GM18507 (cell line): ENCODE measurements around the gene DSCAML1.
"Not testable (repeated sequence)": the region's sequence is repeated elsewhere in the genome, so short reads cannot be mapped to it uniquely, and the experiment has no call there.

Experiments used
- DNase-seq: peaks from one replicate; pipeline ENCODE4 v3.0.0; 2011; ENCODE audit warnings: low read depth; ENCODE audit not compliant: insufficient read length; ENCODE audit errors: extremely low spot score
- FAIRE-seq: peaks from 2 replicates; lab custom pipeline; 2011; peaks lifted over from hg19 to GRCh38; lab: Jason Lieb, UNC

DSCAML1 gene

GRCh38 chr11:117822074-117823033 lies 25.3 kb upstream of the DSCAML1 start:
- FAIRE-seq (no peak), DNase-seq (no peak)

- FAIRE-seq (no peak), DNase-seq (no peak)
Observed at GRCh38 chr11:117821431-117821830, 24.4 kb upstream of the DSCAML1 start.

GRCh38 chr11:117820516-117820915 lies 23.5 kb upstream of the DSCAML1 start:
- DNase-seq, result no peak
- FAIRE-seq, result no peak

DNA sequence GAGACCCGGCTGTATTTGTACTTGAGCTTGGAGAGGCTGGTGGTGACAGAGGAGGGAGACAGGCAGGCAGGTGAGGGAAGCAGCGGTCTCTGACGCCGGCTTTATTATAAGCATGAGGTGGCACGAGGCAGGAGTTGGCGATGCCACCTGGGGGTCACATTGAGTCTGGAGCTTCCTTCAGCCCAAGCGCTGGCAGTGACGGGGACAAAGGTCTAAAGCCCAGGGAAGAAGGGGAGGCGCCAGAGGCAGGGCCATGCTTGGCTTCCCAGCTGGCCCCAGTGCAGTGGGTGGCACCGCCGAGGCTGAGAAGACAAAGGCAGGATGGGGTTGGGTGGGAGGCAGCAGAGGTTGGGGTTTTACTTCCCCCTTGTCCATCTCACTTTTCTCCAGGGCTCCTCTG lies 23.1 kb upstream of the DSCAML1 start:
- DNase-seq, result no peak
- FAIRE-seq, result no peak

GRCh38 chr11:117819096-117820040 lies 22.4 kb upstream of the DSCAML1 start:
- DNase-seq (no peak), FAIRE-seq (peak; percentile 70)

DNA sequence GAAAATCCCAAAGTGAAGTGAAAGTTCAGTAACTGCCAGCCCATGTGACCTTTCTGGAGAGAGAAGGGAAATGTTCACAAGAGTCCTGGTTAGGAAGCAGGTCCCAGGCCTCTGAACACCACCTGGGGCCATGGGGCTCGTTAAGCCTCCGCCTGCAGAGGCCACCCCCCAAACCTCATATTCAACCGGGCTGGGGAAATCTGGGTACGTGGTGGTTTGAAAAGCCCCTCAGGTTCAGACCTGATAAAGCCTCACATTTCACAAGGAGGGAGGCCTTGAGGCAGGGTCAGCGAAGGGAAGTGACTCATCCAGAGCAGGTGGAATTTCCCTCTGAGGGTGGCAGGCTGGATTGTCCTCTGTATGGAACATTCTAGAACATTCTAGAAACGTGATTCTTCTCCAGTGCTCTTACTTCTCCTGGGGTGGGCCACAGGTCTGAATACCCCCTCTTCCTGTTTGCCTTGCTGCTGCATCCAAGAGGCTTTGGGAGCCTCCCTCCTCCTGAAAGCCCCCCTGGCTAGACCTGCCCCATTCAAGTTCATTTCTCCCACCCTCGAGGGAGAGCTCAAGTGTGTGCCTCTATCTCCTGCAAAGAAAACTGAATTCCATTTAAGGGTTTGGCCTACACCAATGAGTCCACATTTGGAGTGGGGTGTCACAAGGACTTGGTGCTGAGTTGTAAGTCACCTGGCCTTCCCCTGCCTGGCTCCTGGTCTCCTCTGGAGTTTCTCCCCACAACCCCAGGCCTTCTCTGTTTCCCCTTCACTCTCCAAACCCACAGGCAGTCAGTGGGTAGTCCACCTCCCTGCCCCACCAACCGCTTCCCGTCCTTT lies 21.2 kb upstream of the DSCAML1 start:
- no peak for FAIRE-seq
- DNase-seq, result no peak

GRCh38 chr11:117817368-117818040 lies 20.5 kb upstream of the DSCAML1 start:
- FAIRE-seq (peak; percentile 97), DNase-seq (peak; percentile 57)

- DNase-seq (no peak), FAIRE-seq (no peak)
Observed at GRCh38 chr11:117816846-117817367, 19.9 kb upstream of the DSCAML1 start.

GRCh38 chr11:117816151-117816741 lies 19.2 kb upstream of the DSCAML1 start:
- no peak for DNase-seq
- peak; percentile 15 for FAIRE-seq

GRCh38 chr11:117815262-117815803 lies 18.3 kb upstream of the DSCAML1 start:
- FAIRE-seq (no peak), DNase-seq (peak; percentile 37)

- FAIRE-seq, result peak; percentile 100
Observed at GRCh38 chr11:117814766-117815261, 17.8 kb upstream of the DSCAML1 start.

DNA sequence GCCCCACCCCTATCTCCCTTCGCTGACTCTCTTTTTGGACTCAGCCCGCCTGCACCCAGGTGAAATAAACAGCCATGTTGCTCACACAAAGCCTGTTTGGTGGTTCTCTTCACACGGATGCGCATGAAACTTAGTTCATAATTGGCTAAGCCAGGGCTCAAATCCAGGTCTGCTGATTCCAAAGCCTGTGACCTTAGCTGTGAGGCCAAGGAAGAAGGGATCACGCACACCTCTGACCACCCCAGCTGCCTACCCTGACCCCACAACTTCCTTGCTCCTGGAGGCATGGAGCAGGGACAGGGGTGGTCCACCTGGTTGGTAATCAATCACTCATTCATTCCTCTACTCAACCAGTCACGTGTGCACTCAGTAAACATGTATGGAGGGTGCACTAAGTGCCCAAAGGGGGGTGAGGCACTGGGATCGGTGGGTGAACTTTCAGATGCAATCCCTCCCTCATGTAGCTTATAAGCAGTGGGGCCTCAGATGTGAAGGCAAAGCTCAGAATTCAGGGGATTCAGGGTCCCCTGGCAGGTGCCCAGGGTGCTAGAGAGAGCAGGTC lies 17.3 kb upstream of the DSCAML1 start:
- DNase-seq (no peak), FAIRE-seq (no peak)

More at GRCh38 chr11:117814766-117815261, 17.8 kb upstream of the DSCAML1 start:
- DNase-seq, result peak; percentile 58

DNA sequence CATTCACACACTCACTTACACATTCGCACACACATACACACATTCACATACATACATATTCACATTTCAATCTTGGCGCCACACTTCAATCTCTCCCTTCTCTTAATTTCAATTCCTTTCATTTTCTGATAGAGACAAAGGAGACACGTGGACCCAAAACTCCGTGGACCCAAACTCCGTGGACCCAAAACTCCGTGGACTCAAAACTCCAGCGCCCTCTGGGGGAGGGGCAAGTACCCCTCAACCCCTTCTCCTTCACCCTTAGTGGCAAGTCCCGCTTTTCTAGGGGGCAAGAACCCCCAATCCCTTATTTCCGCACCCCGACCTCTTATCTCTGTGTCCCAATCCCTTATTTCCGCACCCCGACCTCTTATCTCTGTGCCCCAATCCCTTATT lies 13.0 kb upstream of the DSCAML1 start:
- not testable (repeated sequence) for DNase-seq, FAIRE-seq

- peak; percentile 42 for FAIRE-seq
- DNase-seq, result no peak
Observed at GRCh38 chr11:117809236-117810055, 12.4 kb upstream of the DSCAML1 start.

DNA sequence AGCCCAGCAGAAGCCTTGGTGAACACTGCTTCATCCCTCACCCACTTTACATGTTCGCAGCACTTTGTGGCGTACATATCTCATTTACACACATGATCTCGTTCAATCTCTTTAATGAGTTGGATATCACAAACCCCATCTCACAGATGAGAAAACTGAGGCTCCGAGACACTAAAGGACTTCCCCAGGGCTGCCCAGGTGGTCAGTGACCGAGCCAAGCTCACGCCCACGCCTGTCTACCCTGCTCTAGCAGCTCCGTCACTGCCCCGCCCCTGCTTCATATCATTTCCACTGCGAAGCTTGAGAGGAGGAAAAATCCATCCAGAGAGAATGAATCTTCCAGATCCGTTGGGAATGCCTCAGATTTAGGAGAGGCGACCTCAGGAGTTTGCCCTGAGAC lies 11.8 kb upstream of the DSCAML1 start:
- DNase-seq (no peak), FAIRE-seq (no peak)

DNA sequence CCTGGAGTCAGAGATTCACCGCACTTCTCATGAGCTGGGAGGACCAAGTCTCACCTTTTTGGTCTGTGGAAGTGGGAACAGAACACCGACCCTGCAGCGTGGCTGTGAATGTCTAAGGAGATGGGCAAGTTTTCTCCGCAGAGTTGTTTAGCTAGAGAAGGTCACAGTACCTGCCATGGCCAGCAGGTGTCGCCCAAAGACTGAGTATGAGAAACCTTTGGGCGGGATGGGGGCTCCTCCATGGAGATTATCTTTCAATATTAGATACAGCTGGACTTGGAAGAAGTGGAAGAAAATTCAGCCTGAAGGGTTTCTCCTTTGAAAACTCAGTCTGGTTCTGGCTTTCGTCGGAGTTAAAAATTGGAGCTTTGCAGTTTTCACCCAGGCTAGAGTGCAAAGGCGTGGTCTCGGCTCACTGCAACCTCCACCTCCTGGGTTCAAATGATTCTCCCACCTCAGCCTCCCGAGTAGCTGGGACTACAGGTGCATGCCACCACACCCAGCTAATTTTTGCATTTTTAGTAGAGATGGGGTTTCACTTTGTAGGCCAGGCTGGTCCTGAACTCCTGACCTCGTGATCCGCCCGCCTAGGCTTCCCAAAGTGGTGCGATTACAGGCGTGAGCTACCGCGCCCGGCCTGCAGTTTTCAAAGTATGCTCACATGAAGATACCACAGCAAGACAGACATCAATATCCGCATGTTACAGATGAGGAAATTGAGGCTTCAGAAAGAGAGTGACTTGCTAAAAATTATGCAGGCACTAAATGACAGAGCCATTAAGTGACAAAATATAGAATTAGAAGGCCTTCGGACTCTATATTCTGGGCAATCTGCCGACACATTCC lies 10.7 kb upstream of the DSCAML1 start:
- FAIRE-seq, result peak; percentile 67
- no peak for DNase-seq
